NCI-H2227 treated with DMSO at 0.1 percent for 48 hours (cell line): ENCODE measurements around the gene CLPX.
"Not testable (repeated sequence)": the region's sequence is repeated elsewhere in the genome, so short reads cannot be mapped to it uniquely, and the experiment has no call there.

Source experiments
- DNase-seq: peaks from one replicate; lab custom pipeline; 2025; lab: John Stamatoyannopoulos, UW

The CLPX gene

DNA sequence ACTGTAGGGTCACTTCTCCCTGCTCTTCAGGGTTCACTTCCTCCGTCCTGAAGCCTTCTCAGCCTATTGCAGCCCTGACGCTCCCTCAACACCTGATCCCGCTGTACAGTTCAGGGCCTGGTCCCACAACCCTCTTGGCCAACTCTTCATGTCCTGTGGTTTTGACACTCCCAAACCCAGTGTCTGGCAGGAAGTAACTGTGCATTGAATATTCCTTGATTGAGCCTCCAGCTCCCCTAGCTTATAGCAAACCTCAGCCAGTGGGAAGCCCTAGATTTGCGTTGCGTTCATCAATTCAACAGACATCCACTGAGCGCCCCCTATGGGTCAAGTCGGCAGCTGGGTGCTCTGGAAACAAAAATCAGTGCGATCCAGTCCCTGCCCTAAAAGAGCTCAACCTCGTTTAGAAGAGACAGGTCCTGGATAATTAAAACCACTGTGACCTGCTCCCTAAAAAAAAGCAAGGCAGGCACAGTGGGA, 83.7 kb downstream of the CLPX start:
- no peak for DNase-seq

DNA sequence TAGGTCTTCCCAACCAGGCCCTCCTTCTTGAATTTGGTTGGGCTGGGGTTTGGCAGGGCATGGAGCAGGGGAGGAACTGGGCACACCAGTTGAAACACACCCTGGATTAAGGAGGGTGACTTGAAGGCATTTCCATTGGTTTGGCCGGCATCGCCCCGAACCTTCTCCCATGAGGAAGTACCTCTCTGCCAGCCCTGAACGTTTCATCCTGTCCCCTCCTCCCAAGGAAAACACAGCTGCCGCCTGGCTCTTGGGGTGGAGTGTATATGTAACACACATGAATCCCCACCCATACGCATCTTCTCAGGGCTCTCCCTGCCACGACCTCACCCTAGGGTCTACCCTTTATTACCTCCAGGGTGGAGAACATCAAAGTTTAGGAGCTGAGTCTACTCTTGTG, 84.7 kb downstream of the CLPX start:
- DNase-seq = no peak

- not testable (repeated sequence) for DNase-seq
Observed at GRCh38 chr15:65099801-65100200, 85.3 kb downstream of the CLPX start.

DNA sequence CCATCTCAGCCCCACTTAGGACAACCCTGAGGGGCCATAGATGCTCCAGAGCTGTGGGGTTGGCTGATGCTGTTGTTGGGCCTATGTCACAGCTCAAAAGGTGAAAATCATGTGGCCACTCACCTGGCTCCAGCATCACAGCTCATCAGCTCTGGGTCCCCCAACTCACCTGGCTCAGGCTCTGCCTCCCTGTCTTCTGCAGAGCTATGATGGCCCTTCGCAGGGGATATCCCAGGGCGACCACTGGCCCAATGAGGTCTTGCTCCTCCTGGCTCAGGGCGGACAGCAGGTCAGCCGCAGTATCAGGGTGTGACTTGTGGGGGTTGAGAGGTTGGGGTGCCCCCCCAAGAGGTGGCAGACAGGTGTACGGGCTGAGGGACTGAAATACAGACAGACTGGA, 85.8 kb downstream of the CLPX start:
- no peak for DNase-seq
